Heart left ventricle (tissue), 16 donors: Measurements from ENCODE around the gene PCP4L1. TPM values are rescaled to one million over a fixed set of nuclear protein-coding genes. Genes with fewer than 3 reads are reported as not detected.

Source experiments
- ATAC-seq, 4 donors: fragments of 200-7000 bp; cut with Tn5 transposase; one replicate each; pipeline ENCODE4 v1.9.1; 2020 to 2022; ENCODE audit warnings: moderate library complexity in 4 of 4, mild to moderate bottlenecking in 3 of 4, moderate number of reproducible peaks in 1 of 4
- DNase-seq, 5 donors: peaks; one replicate each; pipeline ENCODE4 v3.0.0-alpha.2; 2020
- H3K27ac ChIP-seq, 12 donors: fragments of 200-600 bp; sonication (generic) in 4 of 12; one replicate each; pipeline versions ENCODE4 v1.5.0 to v1.8.0; 2016 to 2022; ENCODE audit warnings: mild to moderate bottlenecking in 2 of 12
- H3K27me3 ChIP-seq, 9 donors: fragments of 200-600 bp; sonication (generic) in 2 of 9; one replicate each; pipeline versions ENCODE4 v1.5.1 to v1.8.0; 2016 to 2022; ENCODE audit warnings: mild to moderate bottlenecking in 3 of 9
- H3K36me3 ChIP-seq, 9 donors: fragments of 200-600 bp; sonication (generic) in 2 of 9; one replicate each; pipeline versions ENCODE4 v1.5.0 to v1.8.0; 2018 to 2022; ENCODE audit warnings: mild to moderate bottlenecking in 2 of 9
- H3K4me1 ChIP-seq, 12 donors: fragments of 200-600 bp; sonication (generic) in 4 of 12; one replicate each; pipeline versions ENCODE4 v1.5.0 to v1.8.0; 2016 to 2022; ENCODE audit warnings: mild to moderate bottlenecking in 3 of 12
- H3K4me3 ChIP-seq, 12 donors: fragments of 200-600 bp; sonication (generic) in 4 of 12; one replicate each; pipeline versions ENCODE4 v1.5.0 to v1.8.0; 2017 to 2022; ENCODE audit warnings: mild to moderate bottlenecking in 9 of 12, moderate library complexity in 4 of 12
- H3K9me3 ChIP-seq, 12 donors: fragments of 200-600 bp; sonication (generic) in 4 of 12; one replicate each; pipeline versions ENCODE4 v1.5.0 to v1.8.0; 2016 to 2022; ENCODE audit warnings: mild to moderate bottlenecking in 1 of 12
- POLR2A ChIP-seq, 2 donors: fragments of 450-650 bp; IDR thresholded peaks; one replicate each; pipeline ENCODE4 v1.6.1; 2017; ENCODE audit warnings: antibody characterized with exemption in 2 of 2, mild to moderate bottlenecking in 2 of 2, moderate library complexity in 2 of 2
- WGBS, 4 donors: extraction: QIAGEN DNeasy Blood & Tissue Kit in 2 of 4; methylation state at CpG; one replicate each; pipeline versions ENCODE4 v1.1.5 to v1.1.7; 2013 to 2018; 5-methylcytosine and 5-hydroxymethylcytosine counted together
- intact Hi-C, 10 donors: fragments of 100-400 bp; cut with DNase I; formaldehyde crosslinking; loops; one replicate each; pipeline versions ENCODE4 v1.11.1 to v1.14.2; 2022
- long read RNA-seq, 3 donors: library from polyadenylated mRNA; unstranded; transcript quantifications; one replicate each; pipeline ENCODE4 v2.0.0, GENCODE V29; 2020 to 2021
- polyA plus RNA-seq, 2 donors: library from polyadenylated mRNA; stranded (reverse); fragments of 200-250 nt; gene quantifications; one replicate each; pipeline ENCODE4 v1.2.3, GENCODE V29; 2013
- total RNA-seq, 9 donors: library from RNA; depleted of rRNA in 2 of 9; stranded (reverse); fragments of >200 nt in 2 of 9; fragmentation: NEBNext Ultra II Directional in 3 of 9; extraction: Animal tissue kit (Norgen Biotek cat#: 25700) in 3 of 9; gene quantifications; one replicate each; pipeline versions ENCODE4 v1.1.0 to v1.2.4, GENCODE V29; 2016 to 2023
- TF ChIP-seq, protein P1 (sequence below), 12 donors: fragments of 200-600 bp; sonication (generic) in 4 of 12; IDR thresholded peaks; one replicate each; pipeline versions ENCODE4 v1.5.0 to v1.8.0; 2018 to 2022; ENCODE audit warnings: antibody characterized with exemption in 12 of 12, mild to moderate bottlenecking in 5 of 12
- donor health status: ischemic (EF 13 %, LVEDD 7.1; RV severe dilation, severe dysfunction).
- donor health status: healthy with polysubstance abuse.
- donor health status: DM: no; HTN: yes; CAD: no.
- donor health status: DM: no; HTN: no; CAD: no.
- donor health status: ischemic (EF 25% LVEDD 6.9; RV normal size, moderate dysfunction).
- donor health status: ischemic (EF 25% LVEDD 5.7; RV mildly dilated, moderate dysfunction).
- donor health status: healthy.
- donor health status: DM: yes; HTN: yes; CAD: no.
- donor health status: ischemic (EF 35%, LVEDD 5.7; RV mildly dilated, moderate dysfunction).
- donor health status: nonischemic (EF 11% LVEDD 7.7; RV severe dilation, severe dysfunction).
- donor health status: DM: yes; HTN: yes; CAD: no.
- donor health status: PGD.
- donor health status: ischemic (EF 29% LVEDD 5.4; RV normal size, mild dysfunction).
- donor health status: nonischemic (EF 23%, LVEDD 6.1; RV moderate dilation, normal function).

PCP4L1 gene
- under 1 TPM in 8 of 9 donors, not detected in 1; 0.29 to 0.62 (median 0.49) TPM for total RNA-seq
- polyA plus RNA-seq: under 1 TPM; 0.19 to 0.42 TPM
- long read RNA-seq, donor 1, partial matches to known transcripts: 0 of 1 reads
- long read RNA-seq, donor 1, other reads (novel, unspliced or antisense): 0 of 1 reads
- long read RNA-seq, donor 2: 0 reads
- long read RNA-seq, donor 3: 0 reads

DNA sequence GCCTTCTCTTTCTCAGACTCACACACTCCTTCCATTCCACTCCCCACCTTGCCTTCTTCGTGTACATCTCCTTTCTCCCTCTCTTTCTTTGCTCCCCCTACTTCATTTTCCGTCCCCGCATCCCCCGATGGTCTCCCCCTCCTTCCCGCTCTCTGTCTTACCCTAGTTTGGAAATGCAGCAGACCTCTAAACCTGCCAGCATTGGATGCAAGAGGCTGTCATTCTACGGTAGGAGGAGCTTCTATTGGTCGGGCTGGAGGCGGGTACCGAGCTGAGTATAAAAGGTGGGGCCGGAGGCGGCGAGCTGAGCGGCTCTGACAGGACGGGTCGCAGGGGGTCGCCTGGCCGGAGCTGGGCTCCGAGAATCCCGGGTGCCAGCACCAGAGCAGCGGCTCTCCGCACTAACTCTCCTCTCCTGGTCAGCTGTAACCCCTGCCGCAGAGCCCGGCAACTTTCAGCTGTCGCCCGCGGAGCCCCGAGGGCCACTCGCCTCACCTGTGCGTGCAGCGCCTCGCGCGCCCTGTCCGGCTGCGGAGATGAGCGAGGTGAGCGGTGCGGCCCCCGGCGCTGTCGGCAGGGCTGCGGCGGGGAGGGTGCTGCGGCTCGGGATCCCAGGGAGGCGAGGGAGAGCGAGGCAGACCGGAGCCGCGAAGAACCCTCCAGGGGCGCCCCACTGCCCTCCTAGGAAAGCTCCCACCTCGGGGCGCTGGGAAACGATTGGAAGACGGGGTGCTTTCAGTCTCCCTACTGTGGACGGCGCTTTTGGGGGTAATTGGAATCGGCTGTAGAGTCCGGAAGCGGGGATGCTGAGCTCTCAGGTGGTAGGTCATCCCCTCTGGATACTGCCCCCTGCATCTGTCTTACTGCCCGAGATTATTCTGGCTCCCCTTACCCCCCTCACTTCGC is at the start of gene PCP4L1:
TSS of gene PCP4L1 (plus strand) at position 307 of the 906 bp plus-strand sequence. CDS start at position 537, 230 bp downstream.
- 3 to 4% (median 3%) methylated on average over 42 to 62 of the region's 62 CpGs for WGBS, 4 donors
- Histone ChIP-seq H3K27me3 (peaks cover 13 to 44% (median 33%) of the 10 kb centered on the region in 9 donors), H3K9me3 (peaks cover 0 to 17% (median 10%) of the 10 kb centered on the region in 12 donors), H3K4me1 (peaks cover 0 to 9% (median 6%) of the 10 kb centered on the region in 12 donors), H3K36me3 (no peaks in the 10 kb centered on the region), H3K4me3 (peak within 1 kb of the TSS; percentile 13 to 57 (median 46)), H3K27ac (no peak within 1 kb of the TSS)
- peak; percentile 35 to 63 (median 48) for DNase-seq
- TF ChIP-seq, protein P1, sequence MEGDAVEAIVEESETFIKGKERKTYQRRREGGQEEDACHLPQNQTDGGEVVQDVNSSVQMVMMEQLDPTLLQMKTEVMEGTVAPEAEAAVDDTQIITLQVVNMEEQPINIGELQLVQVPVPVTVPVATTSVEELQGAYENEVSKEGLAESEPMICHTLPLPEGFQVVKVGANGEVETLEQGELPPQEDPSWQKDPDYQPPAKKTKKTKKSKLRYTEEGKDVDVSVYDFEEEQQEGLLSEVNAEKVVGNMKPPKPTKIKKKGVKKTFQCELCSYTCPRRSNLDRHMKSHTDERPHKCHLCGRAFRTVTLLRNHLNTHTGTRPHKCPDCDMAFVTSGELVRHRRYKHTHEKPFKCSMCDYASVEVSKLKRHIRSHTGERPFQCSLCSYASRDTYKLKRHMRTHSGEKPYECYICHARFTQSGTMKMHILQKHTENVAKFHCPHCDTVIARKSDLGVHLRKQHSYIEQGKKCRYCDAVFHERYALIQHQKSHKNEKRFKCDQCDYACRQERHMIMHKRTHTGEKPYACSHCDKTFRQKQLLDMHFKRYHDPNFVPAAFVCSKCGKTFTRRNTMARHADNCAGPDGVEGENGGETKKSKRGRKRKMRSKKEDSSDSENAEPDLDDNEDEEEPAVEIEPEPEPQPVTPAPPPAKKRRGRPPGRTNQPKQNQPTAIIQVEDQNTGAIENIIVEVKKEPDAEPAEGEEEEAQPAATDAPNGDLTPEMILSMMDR (IDR thresholded peaks at IDR 0.05): no peak
- no peak for TF ChIP-seq POLR2A (IDR thresholded peaks at IDR 0.05)
- intact Hi-C loops: no loop called here
- peak; percentile 69 to 86 (median 77) for ATAC-seq

DNA sequence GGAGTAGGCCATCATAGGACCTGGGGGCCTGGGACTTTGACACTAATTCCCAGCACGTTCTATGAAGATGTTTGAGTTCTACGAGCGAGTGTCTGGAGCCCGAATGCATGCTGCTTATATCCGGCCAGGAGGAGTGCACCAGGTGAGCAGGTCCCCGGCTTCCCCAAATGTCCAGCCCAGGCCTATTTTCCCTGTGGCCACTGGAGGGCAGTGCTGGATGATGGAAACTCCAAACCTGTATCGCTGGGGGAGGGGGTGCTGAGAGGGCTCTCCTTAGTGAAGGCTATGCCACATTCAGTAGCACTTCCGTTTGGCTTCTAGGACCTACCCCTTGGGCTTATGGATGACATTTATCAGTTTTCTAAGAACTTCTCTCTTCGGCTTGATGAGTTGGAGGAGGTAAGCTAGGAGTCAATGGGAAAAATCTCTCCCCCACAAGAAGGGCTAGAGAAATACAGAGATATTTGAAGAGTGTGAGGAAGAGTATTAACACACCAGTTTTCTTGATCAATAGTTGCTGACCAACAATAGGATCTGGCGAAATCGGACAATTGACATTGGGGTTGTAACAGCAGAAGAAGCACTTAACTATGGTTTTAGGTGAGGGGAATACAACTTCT is 48.6 kb upstream of the PCP4L1 start:
- peak; percentile 76 to 86 (median 82) for DNase-seq
- Histone ChIP-seq H3K9me3 (no peaks in the 10 kb centered on the region), H3K4me1 (peaks cover 0 to 49% (median 27%) of the 10 kb centered on the region in 12 donors), H3K27ac (peak overlapping the region in 5 of 12 donors; percentile 28 to 98 (median 88)), H3K27me3 (no peaks in the 10 kb centered on the region), H3K36me3 (peaks cover 4 to 100% (median 99%) of the 10 kb centered on the region in 9 donors), H3K4me3 (no peak overlapping the region)
- peak; percentile 21 to 76 (median 58) for ATAC-seq
- peak in 1 of 2 donors; percentile 13 for TF ChIP-seq POLR2A (IDR thresholded peaks at IDR 0.05)
- TF ChIP-seq, protein P1 (IDR thresholded peaks at IDR 0.05): peak; percentile 76 to 91 (median 87)
- intact Hi-C loops: loop anchor here in 8 of 10 donors (1.0 to 5.0 kb wide), 3 partner anchors 15 to 172 kb away; no protein-coding TSS in a partner anchor
- 32 to 45% (median 36%) methylated on average over 10 to 11 of the region's 11 CpGs for WGBS, 4 donors

DNA sequence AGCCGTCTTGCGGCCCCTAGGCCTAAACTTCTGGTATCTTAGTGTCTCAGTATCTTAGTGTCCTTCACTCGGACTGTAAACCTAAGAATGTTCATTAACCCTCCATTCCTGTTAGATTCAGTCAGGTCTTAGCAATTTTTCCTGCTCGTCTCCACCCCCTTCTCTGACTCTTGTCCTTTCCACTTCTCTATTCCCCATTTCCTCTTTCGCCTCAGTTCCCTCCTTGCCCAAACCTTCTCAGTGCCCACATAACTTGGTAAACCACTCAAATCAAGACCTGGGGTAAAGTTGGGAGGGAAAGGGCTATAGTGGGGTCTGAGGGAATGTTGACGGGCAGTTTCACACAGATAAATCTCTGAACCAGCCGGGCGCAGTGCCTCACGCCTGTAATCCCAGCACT is 44.2 kb upstream of the PCP4L1 start:
- Histone ChIP-seq H3K4me1 (peaks cover 0 to 38% (median 7%) of the 10 kb centered on the region in 12 donors), H3K36me3 (peaks cover 4 to 69% (median 56%) of the 10 kb centered on the region in 9 donors), H3K27ac (peak overlapping the region in 5 of 12 donors; percentile 23 to 96 (median 44)), H3K4me3 (peak overlapping the region in 2 of 12 donors; percentile 48 to 63), H3K27me3 (no peaks in the 10 kb centered on the region), H3K9me3 (no peaks in the 10 kb centered on the region)
- 90 to 92% (median 91%) methylated on average over 9 of the region's 9 CpGs for WGBS, 4 donors
- ATAC-seq (peak in 1 of 4 donors; percentile 29), DNase-seq (no peak)
- TF ChIP-seq, protein P1 (IDR thresholded peaks at IDR 0.05): no peak
- no peak for TF ChIP-seq POLR2A (IDR thresholded peaks at IDR 0.05)
- intact Hi-C loops: loop anchor here in 3 of 10 donors (5.0 kb wide), 1 partner anchor 168 kb away; no protein-coding TSS in a partner anchor
